HG03432 (cell line): ENCODE measurements around the gene MICAL2.

Experiments
- ATAC-seq: cut with Tn5 transposase; IDR thresholded peaks from one replicate; pipeline ENCODE4 v1.9.1; 2021; ENCODE audit warnings: mild to moderate bottlenecking, moderate library complexity; ENCODE audit not compliant: unreplicated experiment

MICAL2 gene

GRCh38 chr11:12077535-12078280 lies 32.7 kb upstream of the MICAL2 start:
- ATAC-seq: no peak

GRCh38 chr11:12079726-12080556 lies 30.4 kb upstream of the MICAL2 start:
- ATAC-seq: no peak

DNA sequence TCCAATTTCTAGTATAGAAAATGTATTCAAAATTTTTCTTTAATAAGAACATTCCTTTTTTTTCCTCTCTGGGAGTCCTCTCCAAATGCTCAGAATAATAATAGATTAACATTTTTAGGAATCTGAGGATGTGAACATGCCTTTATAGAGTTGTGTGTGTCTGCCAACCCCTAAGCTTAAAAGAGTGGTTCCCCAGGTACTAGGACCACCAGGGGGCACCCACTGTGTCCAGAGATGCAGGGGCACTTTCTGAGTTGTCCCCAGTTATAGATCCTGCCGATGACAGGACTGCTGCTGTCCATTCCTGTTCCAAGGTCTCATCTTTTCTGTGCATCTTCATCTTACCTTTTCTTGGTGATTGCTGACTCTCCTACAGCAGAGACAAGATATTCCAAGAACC lies 27.0 kb upstream of the MICAL2 start:
- ATAC-seq: no peak

- no peak for ATAC-seq
These were observed 26.1 kb upstream of the MICAL2 start for GRCh38 chr11:12084256-12084655.

DNA sequence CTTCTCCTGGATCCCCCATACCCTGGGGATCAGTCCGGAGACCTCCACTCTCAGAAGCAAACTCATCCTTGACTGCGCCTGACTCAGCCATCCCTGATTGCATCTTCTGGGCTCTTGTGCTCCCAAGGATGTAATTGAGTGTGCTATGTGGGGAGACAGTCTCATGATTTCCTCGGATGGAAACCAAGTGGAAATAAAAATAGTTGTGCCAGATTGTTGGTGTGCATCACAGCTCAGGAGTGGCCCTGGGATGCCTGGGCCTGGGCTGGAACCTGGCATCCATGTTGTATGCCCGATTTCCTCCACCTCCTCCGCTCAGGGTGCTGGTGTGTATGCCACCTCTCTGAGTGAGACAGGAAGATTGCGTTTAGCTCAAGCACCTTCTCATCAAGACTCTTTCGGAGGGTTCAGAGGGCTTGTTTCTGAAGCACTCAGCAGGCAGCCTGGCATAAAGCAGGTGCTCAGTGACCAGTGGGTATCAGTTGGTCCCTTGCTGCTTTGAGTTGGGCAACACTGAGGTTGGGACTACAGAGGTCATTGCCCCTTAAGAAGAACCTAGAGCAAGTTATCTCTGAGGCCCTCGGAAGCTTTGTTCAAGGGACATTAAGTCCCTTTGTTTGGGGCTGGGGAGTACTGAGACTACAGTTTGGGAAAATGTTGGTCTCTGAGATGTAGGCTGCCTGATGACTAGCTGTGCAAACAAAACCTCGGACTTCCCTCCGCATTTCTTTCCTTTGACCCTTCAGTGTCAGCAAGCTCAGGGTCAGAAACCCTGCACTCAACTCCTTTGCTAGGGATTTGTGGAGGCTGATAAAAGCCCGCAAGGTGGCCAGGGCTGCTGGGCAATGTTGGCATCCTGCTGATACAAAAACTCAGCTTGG lies 24.8 kb upstream of the MICAL2 start:
- ATAC-seq: no peak

GRCh38 chr11:12086271-12087074 lies 23.9 kb upstream of the MICAL2 start:
- ATAC-seq: no peak

GRCh38 chr11:12087075-12088004 lies 23.1 kb upstream of the MICAL2 start:
- ATAC-seq: peak; percentile 75

- peak; percentile 21 for ATAC-seq
These were observed 22.3 kb upstream of the MICAL2 start for GRCh38 chr11:12088047-12088481.

DNA sequence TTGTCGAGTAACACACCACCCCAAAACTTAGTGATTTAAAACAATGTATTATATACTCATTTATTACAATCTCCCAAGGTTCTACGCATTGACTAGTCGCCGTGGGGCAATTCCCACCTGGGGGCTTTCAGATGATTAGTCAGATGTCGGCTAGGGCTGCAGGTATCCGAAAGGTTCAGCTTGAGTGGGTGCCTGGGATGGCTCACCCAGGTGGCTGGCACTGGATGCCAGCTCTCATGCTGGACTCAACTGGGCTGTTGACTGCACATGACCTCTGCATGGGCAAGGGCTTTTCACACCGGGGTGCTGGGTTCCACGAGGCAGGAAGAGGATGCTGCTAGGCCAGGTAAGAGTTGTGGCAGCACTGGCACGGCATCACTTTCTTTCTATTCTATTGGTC lies 21.9 kb upstream of the MICAL2 start:
- no peak for ATAC-seq

GRCh38 chr11:12089041-12089440 lies 21.3 kb upstream of the MICAL2 start:
- no peak for ATAC-seq

DNA sequence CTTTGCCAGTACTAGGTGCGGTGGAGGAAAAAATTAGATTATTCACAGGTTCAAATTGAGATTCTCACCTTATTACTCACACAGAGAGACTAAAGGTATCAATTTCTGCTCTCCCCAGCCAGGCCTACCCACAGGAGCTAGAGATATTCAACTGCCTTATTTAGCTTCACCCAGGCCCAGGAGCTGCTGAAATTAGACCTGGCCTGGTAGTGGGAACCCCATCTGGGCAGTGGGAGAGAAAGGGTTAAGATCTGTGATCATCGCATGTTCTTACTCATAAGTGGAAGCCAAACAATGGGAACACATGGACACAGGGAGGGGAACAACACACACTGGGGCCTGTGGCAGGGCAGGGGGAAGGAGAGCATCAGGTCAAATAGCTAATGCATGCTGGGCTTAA lies 20.9 kb upstream of the MICAL2 start:
- no peak for ATAC-seq

GRCh38 chr11:12090061-12090591 lies 20.3 kb upstream of the MICAL2 start:
- no peak for ATAC-seq

- ATAC-seq: no peak
These were observed 19.6 kb upstream of the MICAL2 start for GRCh38 chr11:12090761-12091258.

- no peak for ATAC-seq
These were observed 18.3 kb upstream of the MICAL2 start for GRCh38 chr11:12091956-12092558.

- no peak for ATAC-seq
These were observed 17.7 kb upstream of the MICAL2 start for GRCh38 chr11:12092714-12093113.

DNA sequence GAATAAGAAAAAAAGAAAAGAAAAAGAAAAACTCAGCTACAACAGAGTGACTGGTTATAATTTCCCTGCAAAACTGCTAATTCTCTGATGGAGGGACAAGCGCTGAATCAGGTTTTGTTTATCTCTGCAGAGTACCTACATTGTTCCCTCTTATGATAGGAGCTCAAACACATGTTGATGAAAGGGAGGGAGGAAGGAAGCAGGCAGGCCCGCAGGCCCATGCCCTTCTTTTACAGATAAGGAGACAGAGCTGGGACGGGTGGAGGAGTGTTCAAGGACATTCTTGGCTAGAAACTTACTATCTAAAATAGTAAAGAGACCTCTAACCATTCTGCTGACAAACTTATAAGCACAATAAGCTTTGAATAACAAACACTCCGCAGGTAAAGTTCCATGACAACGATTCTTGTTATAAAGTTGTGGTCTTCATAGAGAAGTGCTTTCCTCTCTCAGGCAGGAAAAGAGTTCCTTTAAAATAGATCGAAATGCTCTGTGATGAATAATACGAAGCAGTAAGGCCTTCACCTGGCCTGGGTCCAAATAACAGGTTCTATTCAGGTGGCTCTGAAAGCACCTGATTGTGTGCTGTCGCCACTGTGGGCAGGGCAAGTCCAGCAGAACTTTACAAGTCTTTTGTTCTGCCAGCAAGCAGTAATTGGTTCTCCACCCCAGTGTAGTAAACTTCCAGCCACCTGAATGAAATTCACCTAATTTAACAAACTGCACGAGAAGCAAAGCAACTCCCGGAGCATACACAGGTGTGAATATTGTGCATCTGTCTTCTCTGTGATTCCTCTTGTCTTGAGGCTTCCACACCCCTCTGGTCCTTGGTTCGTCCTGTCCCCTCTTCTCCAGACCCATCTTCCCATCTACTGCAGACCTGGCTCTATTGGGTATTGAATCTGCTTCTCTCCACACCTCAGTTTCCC lies 15.3 kb upstream of the MICAL2 start:
- ATAC-seq: no peak

- no peak for ATAC-seq
These were observed 13.2 kb upstream of the MICAL2 start for GRCh38 chr11:12097219-12097618.
